DMS 273 (cell line): Measurements from ENCODE around the gene CD52.
"Not testable (repeated sequence)": the region's sequence is repeated elsewhere in the genome, so short reads cannot be mapped to it uniquely, and the experiment has no call there.

Experiments used
- DNase-seq: peaks from one replicate; lab custom pipeline; 2025; ENCODE audit not compliant: unreplicated experiment; lab: John Stamatoyannopoulos, UW

CD52 gene

DNA sequence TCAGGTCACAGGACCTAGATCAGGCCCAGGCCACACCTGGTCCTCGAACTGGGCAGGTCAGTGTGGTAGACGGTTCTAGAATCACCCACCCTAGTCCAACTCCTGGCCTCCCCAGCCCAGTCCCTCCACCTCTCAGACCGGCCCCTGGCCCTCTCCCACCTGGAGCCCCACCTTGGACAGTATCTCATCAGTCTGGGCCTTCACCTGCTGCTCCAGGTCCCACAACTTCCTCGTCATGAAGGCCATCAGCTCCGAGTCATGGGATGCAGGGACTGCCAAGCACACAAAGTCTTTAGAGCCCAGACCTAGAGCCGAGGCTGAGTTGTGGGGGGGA, 20.0 kb upstream of the CD52 start:
- no peak for DNase-seq

DNA sequence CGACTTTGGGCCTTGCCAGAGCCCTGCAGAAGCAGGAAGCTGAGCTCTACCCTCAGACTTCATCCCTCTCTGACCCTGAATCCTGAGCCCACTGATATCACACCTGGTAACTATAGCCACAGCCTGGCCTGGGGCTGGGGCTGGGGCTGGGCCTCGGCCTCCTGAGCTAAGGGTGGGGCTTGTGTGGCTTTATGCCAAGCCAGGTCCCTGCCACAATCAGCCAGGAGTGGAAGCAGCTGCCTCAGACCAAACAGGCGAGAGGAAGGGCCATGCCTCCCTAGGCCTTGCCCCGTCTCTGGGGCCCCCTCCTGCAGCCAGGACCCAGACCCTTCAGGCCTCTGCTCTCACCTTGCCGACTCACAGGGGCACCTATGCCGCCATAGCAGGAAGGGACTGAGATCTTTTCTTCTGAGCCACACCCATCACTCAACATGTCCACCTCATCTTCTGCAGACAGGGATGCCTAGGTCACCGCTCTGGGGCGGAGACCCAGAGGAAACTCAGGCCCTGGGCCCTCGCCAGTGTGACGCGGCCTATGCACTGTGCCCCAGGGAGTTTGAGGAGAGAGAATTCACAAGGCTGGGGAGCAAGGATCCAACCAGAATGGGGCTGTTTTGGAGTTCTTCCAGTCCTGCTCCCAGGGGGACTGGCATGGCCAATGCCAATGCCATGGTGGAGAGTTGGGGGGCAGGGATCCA, 17.0 kb upstream of the CD52 start:
- no peak for DNase-seq

DNA sequence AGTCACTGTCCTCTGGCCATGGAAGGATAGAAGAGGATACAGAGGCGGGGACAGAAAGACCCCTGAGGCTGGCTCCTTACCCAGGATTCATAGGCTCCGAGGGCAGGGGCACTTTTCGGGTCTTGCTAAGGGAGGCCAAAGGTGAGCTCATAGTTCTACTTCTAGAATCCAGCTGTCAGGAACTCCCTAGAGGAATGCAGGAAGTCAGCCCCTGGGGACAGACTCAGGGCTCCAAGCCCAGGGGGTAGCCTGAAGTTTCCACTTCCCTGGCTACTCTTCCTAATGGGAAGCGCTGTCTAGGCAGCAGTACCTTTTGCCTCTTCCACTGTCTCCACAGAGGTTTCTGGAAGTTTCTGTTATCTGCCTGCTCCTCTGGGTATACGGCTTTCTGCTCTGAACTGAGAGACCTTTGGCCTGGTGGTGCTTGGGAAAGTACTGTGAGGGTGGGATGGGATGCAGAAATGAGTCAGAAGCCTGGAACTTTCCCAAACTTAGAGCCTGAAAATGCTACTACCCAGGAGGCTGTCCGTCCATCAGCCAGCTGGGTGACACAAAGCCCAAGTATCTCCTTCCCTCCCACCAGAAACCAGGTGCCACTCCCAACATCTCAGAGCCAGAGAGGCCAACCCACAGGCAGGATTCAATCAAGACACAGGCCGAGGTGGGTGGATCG, 14.9 kb upstream of the CD52 start:
- DNase-seq, result peak; percentile 39

DNA sequence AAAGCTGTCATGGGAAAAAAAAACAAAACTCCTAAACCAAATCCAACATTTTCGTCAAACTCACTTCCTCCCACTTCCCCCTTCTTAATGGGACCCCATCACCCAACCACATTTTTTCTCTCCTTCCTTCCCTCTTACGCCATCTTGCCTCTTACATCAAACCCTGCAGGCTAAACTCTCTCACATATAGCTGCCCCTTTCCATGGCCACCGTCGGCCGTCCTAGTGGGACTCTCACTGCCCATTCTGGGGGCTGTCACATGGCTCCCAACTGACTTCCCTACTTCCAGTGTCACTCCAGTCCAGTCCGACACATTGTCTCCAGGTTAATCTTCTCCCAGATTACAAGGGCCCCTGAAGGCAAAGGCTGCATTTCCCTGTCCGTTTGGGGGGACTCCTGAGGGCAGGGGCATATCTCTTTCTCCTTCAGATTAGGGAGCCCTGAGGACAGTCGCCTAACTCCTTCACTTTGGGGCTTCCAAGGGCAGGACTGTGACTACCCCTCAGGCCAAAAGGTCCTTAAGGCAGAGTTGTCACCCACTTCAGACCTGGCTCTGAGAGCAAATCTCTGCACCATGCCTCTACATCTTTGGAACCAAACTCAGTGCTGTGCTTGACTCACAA, 12.0 kb upstream of the CD52 start:
- no peak for DNase-seq

DNA sequence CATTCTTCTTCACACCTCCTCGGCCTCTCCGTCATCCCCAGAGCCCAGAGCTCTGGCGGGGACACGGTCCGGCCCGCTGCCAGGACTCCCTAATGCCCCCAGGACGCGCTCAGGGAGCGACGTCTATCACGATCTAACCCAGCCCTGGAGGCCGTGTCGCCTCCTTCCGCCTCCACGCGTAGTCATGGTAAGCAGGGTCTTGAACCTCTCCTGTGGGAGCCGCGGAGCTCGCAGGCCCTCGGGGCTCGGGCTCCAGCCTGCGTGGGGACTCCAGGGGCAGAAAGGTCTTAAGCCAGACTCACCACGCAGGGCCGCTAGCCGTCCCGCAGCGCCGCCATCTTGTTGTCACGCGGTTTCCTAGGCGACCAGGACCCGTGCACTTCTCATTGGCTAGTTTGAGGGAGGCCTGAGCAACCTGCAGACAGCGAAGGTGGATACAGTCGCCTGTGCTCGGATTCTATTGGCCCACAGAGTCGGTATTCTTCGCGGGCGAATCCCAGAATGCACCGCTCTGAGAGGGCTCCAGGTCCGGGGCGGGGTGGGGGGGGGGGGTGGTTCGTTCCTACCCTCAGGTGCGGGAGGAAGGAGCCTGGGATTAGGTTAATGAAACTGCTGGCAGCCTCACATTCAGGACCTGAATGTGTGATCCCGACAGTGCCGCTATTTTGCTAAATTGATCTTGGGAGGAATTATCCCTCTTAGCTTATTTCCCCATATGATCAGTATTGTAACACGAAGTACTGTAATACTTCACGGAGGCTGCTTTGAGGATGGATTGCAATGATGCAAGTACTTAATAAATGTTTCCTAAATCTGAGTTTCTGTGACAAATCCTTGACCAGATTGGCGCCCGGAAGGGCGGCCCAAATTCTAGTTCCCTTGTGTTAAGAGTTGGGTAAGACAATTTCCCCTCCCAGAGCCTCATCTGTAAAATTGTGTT, 11.2 kb upstream of the CD52 start, which contains the start of gene UBXN11:
Gene UBXN11 (minus strand): TSS at position 347 of the 940 bp plus-strand sequence. CDS start 3,753 bp downstream, outside the sequence.
- DNase-seq, result peak; percentile 98

DNA sequence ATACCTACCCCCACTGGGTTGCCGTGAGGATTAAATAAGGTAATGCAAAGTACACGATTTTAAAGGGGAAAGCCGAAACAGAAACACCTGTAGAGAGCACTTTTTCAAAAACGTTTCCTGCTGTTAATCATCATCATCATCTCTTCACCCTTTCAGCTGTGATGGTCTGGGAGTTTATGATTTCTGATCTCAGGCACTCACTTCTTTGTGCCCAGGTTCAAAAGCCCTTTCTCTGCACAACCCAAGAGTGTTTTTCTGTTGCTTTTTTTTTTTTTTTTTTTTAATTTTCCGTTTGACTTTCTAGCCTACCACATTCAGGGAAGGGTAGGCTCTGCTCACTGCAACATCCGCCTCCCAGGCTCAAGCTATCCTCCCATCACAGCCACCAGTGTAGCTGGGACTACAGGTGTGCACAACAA, 10.4 kb upstream of the CD52 start:
- DNase-seq, result no peak

DNA sequence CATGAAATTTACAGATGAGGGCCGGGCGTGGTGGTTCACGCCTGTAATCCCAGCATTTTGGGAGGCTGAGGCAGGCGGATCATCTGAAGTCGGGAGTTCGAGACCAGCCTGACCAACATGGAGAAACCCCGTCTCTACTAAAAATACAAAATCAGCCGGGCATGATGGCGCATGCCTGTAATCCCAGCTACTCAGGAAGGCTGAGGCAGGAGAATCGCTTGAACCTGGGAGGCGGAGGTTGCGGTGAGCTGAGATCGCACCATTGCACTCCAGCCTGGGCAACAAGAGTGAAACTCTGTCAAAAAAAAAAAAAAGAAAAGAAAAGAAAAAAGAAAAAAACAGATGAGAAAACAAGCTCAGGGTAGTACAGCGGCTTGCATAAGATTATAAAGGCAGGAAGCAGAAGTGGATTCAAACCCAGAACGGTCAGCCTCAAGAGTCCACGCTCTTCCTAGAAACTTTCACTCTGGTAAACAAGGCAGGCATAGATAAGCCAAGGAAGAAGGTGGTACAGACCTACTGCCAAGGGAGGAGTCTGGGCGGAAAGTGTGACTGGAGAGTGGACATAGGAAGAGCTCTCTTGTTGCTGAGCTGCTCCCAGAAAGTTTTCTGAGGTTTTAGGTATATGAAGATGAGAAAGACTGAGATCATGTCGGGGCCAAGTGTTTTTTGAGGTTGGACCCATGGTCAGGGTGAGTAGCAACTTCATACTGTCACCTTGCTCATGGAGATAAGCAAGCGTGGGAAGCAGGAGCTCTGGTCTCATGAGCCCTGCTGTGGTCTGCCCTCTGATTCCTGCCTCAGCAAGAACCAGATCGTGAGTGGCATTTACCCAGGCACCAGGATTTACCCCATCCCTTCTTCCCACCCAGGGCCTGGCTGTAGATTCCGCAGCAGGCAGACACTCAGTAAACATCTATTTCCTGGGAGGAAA, 9.5 kb upstream of the CD52 start:
- DNase-seq, result not testable (repeated sequence)

DNA sequence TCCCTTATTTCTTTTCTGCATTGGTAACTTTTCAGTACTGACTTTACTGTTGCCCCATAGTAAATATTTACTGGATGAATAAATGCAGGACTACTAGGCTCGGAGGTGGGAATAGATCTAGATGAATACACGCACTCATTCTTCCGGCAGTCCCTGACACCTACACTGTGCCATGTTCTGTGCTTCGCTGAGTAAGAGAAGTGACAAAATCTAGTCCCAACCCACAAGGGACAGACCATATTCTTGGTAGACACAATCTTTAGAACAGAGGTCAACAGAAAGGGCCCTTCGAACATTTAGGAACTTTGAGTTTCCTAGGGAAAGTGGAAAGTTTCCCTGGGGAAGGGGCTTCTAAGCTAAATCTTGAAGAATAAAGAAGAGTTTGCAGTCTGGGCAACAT, 3.3 kb upstream of the CD52 start:
- no peak for DNase-seq

DNA sequence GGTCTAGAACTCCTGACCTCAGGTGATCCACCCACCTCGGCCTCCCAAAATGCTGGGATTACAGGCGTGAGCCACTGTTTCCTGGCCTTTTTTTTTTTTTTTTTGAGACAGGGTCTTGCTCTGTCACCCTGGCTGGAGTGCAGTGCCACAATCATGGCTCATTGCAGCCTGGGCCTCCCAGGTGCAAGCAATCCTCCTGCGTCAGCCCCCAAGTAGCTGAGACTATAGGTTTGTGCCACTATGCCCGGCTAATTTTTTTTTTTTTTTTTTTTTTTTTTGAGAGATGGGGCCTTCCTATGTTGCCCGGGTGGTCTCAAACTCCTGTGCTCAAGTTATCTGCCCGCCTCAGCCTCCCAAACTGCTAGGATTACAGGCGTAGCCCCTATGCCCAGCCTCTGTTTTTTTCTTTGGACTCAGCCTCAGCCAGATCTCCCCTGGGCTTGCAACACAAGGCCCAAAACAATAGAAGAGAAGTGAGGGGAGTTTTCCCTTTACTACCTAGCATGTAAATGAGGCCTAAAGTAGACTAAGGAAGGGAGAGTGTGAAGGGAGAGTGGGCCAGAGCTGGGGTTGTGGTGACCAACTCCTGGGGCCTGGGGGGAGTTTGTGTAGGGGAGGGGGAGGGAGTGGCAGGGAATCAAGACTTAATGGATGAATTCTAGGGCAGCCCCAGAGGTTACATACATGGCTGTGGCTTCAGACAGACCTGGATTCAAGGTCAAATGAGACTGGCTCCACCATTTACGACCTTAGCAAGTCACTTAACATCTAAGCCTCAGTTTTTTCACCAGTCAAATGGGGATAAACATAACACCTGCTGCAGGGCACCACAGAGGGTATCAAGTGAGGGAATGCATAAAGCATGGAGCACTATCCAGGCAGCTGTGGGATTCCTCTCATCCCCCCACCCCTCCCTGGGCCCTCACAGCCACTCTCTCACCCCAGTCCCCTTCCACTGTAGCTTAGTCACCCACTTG, 1.6 kb upstream of the CD52 start:
- no peak for DNase-seq

DNA sequence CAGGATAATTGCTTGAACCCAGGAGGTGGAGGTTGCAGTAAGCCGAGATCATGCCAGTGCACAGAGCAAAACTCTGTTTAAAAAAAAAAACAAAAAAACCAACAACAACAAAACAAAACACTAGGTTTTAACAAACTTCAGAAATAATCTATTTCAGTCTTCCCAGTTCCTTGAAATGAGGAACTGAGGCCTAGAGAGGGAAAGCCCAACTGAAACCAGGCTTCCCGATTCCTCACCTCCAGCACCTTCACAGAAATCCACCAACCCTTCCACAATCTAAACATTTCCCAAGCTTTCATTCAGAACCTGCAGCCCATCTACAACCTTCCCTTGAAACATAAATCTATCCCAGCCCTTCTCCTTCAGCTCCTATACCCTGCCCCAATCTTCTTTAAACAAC, 612 bp upstream of the CD52 start:
- no peak for DNase-seq

DNA sequence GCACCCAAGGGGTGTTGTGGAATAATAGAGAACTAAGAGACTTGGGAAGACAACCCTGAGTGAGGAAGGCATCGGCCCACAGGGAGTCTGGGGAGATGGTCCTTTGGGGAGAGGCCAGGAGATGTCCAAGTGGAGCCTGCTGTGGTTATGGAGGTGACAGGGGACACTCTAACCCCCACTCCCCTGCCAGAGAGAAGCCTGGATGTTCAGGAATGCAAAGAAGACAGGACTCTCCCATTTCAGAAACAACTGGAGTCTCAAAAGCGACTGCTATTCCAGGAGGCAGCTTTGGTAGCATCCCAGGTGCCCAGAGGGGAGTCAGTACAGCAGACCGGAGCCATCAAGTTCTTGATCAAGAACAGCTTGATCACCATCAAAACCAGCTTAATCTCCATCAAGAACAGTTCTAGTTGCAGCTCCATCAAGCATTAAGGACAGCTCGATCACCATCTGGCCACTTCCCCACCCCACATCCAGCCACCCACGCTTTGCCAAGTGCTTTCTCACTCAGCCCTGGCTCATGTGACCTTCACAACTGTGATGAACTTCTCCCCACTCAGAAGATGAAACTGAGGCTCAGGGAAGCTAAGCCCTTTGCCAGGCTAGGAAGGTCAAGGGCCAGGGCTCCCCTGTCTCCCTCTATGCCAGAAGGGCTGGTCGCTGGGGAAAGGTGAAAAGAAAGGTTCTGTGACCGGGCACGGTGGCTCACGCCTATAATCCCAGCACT, 743 bp downstream of the CD52 start:
- peak; percentile 71 for DNase-seq

DNA sequence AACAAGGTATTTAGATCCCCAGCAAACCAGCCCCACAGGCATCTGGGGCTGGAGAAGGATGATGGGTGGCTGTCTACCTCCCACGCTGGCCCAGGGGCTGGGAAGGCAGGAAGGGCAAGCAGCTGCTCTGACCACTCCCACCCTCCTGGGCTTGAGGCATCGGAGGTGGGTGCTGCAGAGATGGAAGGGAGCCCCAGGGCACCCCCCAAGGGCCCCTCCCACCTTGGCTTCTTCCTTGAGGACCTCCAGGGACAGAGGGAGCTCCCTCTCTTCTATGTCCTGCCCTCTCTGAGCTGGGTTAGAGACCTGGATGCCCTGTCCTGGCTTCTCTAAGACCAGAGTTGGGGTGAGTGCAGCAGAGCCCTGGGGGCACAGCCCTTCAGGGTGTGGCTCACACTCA, 3.1 kb downstream of the CD52 start:
- no peak for DNase-seq

DNA sequence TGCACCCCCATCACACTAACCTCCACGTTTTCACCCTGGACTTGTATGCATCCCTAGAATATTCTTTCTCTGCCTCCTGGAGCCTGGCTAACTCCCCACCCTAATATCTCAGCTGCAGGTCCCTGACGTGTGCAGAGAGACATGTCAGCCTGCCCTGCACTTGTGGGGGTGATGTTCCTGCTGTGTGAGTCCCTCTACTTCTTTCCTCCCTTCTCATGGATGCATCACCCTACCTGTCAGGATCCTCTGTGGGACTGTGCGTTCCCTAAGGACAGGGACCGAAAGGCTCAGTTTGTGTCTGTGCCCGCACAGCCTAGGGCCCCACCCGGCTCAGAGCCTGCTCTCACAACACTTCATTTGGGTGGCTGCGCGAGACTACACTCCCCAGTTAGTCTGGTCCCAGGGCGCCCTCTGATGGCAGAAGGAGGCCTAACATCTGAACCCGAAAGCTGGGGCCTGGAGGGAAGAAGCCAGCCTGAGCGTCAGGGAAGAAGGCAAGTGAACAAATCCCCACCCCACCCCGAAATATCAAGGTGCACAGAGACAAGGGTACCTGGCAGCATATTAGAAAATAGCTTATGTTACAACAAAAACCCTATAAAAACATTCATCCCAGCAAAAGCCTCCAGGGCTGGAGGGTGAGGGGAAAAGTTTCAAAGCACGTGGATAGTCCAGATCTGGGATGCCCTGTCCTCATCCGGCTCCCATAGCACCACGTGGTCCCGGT, 3.7 kb downstream of the CD52 start:
- peak; percentile 95 for DNase-seq

DNA sequence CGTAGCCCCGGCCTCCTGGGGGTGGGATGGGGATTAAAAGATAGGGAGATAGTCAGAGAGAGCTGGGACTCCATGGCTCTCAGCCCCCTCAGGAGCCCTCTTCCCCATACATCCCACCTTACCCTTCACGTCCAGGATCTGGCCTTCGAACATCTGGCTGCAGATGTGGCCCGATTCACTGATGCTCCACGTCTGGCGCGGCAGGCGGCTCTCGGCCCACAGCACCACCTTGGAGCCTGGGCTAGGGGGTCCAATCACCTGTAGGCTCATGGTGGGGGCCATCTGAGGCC, 4.2 kb downstream of the CD52 start:
- DNase-seq, result no peak

DNA sequence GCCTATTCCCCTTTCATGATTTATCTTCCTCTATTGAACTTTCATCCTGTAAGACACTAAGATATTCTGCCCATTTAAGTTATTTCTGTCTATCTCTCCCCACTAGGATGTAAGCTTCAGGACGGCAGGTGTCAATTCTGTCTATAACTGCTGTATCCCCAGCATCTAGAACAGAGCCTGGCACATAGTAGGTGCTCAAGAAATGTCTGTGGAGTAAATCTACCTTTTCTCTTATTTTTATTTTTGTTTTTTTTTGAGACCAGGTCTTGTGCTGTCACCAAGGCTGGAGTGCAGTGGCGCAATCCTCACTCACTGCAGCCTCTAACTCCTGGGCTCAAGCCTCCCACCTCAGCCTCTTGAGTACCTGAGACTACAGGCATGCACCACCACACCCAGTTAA, 5.6 kb downstream of the CD52 start:
- DNase-seq, result no peak

DNA sequence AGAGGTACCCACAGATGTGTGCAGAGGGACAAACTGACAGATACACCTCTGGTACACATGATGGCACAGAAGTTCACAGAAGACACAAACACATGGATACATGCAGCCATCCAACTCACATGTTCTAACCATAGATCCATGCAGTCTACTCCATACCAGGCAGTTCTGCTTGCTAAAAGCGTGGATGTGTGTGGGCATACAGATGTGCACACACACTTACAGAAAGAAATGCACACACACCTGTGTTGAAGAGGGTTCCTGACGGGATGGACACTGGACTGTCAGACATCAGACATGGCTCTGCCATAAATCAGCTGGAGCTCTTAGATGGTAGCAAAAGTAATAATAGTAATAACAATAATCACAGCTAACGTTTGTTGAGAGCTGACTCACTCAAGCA, 6.8 kb downstream of the CD52 start:
- DNase-seq, result no peak

DNA sequence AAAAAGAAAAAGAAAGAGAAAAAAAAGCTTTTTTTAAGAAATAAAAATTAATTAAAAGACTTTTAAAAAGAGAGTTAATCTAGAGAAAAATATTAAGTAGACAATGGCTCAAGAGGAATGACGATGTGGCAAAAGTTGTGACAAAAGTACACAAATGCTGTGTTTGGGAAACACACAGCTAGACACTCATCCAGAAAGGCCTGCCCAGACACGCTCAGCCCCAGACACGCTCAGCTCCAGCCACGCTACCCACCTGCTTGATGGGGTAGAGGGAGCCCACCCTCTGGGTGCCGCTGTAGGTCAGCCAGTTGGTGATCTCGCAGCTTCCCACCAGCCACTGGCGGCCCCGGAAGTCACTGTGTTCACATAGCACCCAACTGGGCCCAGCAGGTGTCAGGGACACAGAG, 10.2 kb downstream of the CD52 start:
- peak; percentile 48 for DNase-seq

DNA sequence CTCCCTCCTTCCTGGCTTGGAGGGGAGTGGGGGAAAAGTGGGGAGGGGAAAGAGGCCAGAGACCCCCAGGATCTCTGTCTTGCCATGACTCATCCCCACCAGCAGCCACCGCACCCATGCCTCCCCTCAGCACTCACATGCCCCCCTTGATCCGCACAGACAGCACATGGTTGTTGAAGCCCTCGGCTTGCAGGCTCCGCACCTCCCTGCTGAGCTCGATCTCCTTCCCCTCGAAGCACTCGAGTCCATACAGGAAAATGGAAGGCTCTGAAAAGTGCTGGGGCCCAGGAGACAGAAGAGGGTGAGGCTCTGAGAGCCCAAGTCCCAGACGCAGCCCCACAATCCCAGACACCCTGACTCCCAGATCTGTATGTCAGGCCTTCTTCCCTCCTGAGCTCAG, 10.8 kb downstream of the CD52 start:
- no peak for DNase-seq
